ENCODE results near the gene LYSMD1.

LYSMD1 gene

GRCh38 chr1:151171190-151171589 lies 5.5 kb upstream of the LYSMD1 start:
- TF ChIP-seq, protein P1, sequence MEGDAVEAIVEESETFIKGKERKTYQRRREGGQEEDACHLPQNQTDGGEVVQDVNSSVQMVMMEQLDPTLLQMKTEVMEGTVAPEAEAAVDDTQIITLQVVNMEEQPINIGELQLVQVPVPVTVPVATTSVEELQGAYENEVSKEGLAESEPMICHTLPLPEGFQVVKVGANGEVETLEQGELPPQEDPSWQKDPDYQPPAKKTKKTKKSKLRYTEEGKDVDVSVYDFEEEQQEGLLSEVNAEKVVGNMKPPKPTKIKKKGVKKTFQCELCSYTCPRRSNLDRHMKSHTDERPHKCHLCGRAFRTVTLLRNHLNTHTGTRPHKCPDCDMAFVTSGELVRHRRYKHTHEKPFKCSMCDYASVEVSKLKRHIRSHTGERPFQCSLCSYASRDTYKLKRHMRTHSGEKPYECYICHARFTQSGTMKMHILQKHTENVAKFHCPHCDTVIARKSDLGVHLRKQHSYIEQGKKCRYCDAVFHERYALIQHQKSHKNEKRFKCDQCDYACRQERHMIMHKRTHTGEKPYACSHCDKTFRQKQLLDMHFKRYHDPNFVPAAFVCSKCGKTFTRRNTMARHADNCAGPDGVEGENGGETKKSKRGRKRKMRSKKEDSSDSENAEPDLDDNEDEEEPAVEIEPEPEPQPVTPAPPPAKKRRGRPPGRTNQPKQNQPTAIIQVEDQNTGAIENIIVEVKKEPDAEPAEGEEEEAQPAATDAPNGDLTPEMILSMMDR (IDR thresholded peaks at IDR 0.05; ENCODE audit: control insufficient read depth, insufficient read depth, low read depth, low read length, missing control alignments): no peak
- H3K4me3 ChIP-seq (ENCODE audit: control insufficient read depth, low read depth, low read length): no peak overlapping the region
- DNase-seq (ENCODE audit: low read depth): no peak

DNA sequence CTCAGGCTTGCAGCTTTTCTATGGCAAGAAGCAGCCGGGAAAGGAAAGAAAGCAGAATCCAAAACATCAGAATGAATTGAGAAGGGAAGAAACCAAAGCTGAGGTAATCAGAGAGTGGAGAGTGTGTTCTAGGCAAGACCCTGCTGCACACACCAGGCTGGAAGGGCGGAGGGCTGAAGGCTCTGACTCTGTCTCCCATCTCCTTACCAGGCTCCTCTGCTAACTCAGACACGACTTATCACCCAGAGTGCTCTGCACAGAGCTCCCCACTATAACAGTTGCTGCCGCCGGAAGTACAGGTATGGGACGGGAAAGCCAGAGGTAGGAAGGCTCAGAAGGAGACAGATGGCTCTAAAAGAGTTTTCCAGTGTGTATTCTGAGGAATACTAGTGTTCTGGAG lies 1.4 kb upstream of the LYSMD1 start:
- TF ChIP-seq, protein P1 (IDR thresholded peaks at IDR 0.05; ENCODE audit: control insufficient read depth, insufficient read depth, low read depth, low read length, missing control alignments): no peak
- no peak for DNase-seq (ENCODE audit: low read depth)
- H3K4me3 ChIP-seq (ENCODE audit: control insufficient read depth, low read depth, low read length): peak overlapping the region; percentile 76

- TF ChIP-seq, protein P1 (IDR thresholded peaks at IDR 0.05; ENCODE audit: control insufficient read depth, insufficient read depth, low read depth, low read length, missing control alignments): no peak
- no peak for DNase-seq (ENCODE audit: low read depth)
- H3K4me3 ChIP-seq (ENCODE audit: control insufficient read depth, low read depth, low read length): peak overlapping the region; percentile 76
These were observed 829 bp upstream of the LYSMD1 start for GRCh38 chr1:151166505-151166956.

GRCh38 chr1:151165281-151165737 lies 393 bp downstream of the LYSMD1 start:
- TF ChIP-seq, protein P1 (IDR thresholded peaks at IDR 0.05; ENCODE audit: control insufficient read depth, insufficient read depth, low read depth, low read length, missing control alignments): no peak
- DNase-seq (ENCODE audit: low read depth): no peak
- H3K4me3 ChIP-seq (ENCODE audit: control insufficient read depth, low read depth, low read length): peak overlapping the region; percentile 76

DNA sequence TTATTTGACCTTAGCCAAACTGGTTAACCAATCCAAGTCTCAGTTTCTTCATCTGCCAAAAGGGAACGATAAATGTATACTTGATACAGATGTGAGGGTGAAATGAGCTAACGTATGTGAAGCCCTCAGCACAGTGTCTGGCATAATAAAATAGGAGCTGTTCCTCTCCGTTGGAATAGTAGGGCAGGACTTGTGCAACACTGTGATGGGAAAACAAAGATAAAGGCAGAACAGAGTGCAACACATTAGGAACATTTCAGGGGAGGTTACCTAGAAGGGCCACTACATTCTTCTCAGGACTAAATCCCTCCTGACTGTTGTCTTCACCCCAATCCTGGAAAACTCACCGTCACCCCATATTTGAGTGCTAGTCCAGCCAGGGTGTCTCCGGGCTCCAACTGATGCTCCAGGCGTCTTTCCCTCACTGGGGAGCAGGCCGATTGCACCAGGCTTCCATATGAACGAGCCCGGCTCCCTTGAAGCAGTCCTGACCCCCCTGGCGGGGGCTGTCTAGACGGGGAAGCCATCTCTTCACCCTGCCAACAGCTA lies 896 bp downstream of the LYSMD1 start:
- DNase-seq (ENCODE audit: low read depth): no peak
- H3K4me3 ChIP-seq (ENCODE audit: control insufficient read depth, low read depth, low read length): peak overlapping the region; percentile 76
- TF ChIP-seq, protein P1 (IDR thresholded peaks at IDR 0.05; ENCODE audit: control insufficient read depth, insufficient read depth, low read depth, low read length, missing control alignments): no peak

- TF ChIP-seq, protein P1 (IDR thresholded peaks at IDR 0.05; ENCODE audit: control insufficient read depth, insufficient read depth, low read depth, low read length, missing control alignments): no peak
- H3K4me3 ChIP-seq (ENCODE audit: control insufficient read depth, low read depth, low read length): no peak overlapping the region
- DNase-seq (ENCODE audit: low read depth): no peak
These were observed 6.3 kb downstream of the LYSMD1 start for GRCh38 chr1:151159373-151159772.
